Kidney epithelial cell (primary cell): ENCODE measurements around the gene GSE1. TPM values are rescaled to one million over a fixed set of nuclear protein-coding genes. Genes with fewer than 3 reads are reported as not detected.

ENCODE experiments used
- DNase-seq: peaks from one replicate; pipeline ENCODE4 v3.0.0-alpha.2; 2010; ENCODE audit warnings: low read depth
- H3K27me3 ChIP-seq: 2 replicates; pipeline ENCODE4 v1.6.0; 2011; ENCODE audit warnings: low read length; ENCODE audit not compliant: control insufficient read depth, insufficient read depth
- H3K36me3 ChIP-seq: 2 replicates; pipeline ENCODE4 v1.5.1; 2011; ENCODE audit warnings: low read length; ENCODE audit not compliant: control insufficient read depth, insufficient read depth
- H3K4me3 ChIP-seq: 2 replicates; pipeline ENCODE4 v1.5.1; 2011; ENCODE audit warnings: low read depth, mild to moderate bottlenecking, control low read depth, low read length
- total RNA-seq: library from RNA; depleted of rRNA; stranded (reverse); fragments of >200 nt; gene quantifications from 2 replicates; pipeline ENCODE4 v1.2.3, GENCODE V29; 2015
- TF ChIP-seq, protein P1 (sequence below): IDR thresholded peaks from 2 replicates; pipeline ENCODE4 v1.5.1; 2011; ENCODE audit warnings: mild to moderate bottlenecking, moderate library complexity, low read length, control low read depth, inconsistent platforms; ENCODE audit not compliant: insufficient read depth, poor library complexity, severe bottlenecking

The GSE1 gene
- total RNA-seq, 1 donor from 2014 or later = 25.7 TPM

- DNase-seq = no peak
- TF ChIP-seq, protein P1, sequence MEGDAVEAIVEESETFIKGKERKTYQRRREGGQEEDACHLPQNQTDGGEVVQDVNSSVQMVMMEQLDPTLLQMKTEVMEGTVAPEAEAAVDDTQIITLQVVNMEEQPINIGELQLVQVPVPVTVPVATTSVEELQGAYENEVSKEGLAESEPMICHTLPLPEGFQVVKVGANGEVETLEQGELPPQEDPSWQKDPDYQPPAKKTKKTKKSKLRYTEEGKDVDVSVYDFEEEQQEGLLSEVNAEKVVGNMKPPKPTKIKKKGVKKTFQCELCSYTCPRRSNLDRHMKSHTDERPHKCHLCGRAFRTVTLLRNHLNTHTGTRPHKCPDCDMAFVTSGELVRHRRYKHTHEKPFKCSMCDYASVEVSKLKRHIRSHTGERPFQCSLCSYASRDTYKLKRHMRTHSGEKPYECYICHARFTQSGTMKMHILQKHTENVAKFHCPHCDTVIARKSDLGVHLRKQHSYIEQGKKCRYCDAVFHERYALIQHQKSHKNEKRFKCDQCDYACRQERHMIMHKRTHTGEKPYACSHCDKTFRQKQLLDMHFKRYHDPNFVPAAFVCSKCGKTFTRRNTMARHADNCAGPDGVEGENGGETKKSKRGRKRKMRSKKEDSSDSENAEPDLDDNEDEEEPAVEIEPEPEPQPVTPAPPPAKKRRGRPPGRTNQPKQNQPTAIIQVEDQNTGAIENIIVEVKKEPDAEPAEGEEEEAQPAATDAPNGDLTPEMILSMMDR = no peak
- Histone ChIP-seq H3K36me3 (no peaks in the 10 kb centered on the region), H3K4me3 (no peak overlapping the region), H3K27me3 (no peaks in the 10 kb centered on the region)
Observed at GRCh38 chr16:85625053-85625452, 11.9 kb downstream of the GSE1 start.

GRCh38 chr16:85625485-85626117 is 12.5 kb downstream of the GSE1 start:
- H3K4me3 ChIP-seq = no peak overlapping the region
- no peaks in the 10 kb centered on the region for H3K27me3 ChIP-seq
- TF ChIP-seq, protein P1 = no peak
- no peak for DNase-seq
- no peaks in the 10 kb centered on the region for H3K36me3 ChIP-seq

GRCh38 chr16:85626191-85626981 is 13.3 kb downstream of the GSE1 start:
- no peak overlapping the region for H3K4me3 ChIP-seq
- TF ChIP-seq, protein P1 = no peak
- H3K27me3 ChIP-seq = no peaks in the 10 kb centered on the region
- DNase-seq = no peak
- H3K36me3 ChIP-seq = no peaks in the 10 kb centered on the region

GRCh38 chr16:85627089-85627488 is 14.0 kb downstream of the GSE1 start:
- Histone ChIP-seq H3K4me3 (no peak overlapping the region), H3K36me3 (no peaks in the 10 kb centered on the region), H3K27me3 (no peaks in the 10 kb centered on the region)
- no peak for DNase-seq
- TF ChIP-seq, protein P1 = no peak

DNA sequence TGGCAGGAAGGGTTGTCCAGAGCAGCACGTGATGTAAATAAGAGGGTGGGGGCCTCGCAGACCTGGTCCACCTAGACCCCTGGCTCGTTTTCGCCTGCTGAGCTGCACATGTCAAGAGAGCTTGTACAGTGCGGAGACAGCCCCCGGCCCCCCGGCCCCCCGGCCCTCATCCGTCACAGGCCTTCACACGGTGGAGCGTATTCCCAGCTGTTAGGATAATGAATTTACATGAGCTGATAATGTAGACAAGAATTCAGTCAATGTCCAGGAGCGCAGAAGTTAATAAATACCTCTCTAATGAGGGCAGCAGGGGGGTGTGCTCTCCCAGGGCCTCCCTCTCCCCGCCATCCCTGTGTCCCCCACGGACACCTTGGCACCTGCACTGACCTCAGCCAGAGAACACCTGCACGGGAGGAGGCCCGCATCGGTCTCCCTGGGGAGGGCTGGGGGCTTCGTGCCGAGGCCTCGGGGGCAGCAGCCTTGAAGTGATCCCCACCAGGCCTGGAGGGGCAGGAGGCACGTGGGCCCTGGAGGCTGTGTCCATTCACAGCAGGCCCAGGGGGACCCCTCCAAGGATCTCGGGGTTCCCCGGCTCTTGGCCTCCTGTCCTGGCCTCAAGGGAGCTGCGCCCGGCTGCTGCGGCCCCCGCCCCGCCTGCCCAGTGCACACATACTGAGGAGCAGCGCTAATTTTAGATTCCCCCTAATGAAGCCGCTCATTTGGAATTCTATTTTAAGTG is 14.6 kb downstream of the GSE1 start:
- Histone ChIP-seq H3K27me3 (no peaks in the 10 kb centered on the region), H3K4me3 (no peak overlapping the region), H3K36me3 (no peaks in the 10 kb centered on the region)
- no peak for DNase-seq
- TF ChIP-seq, protein P1 = no peak

DNA sequence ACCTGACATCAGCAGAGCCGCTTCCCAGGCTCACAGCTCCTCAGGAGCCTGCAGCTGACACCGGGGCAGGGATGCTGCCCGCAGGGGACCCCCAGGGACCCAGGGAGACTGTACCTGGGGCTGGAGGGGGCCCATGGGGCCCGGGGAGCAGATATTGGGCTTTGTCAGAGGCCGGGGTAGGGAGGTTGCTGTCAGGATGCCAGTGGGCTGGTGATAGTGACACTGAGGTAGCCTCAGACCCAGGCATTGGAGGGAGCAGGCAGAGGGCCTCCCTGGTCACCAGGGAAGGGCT is 15.1 kb downstream of the GSE1 start:
- TF ChIP-seq, protein P1 = no peak
- no peaks in the 10 kb centered on the region for H3K27me3 ChIP-seq
- no peak for DNase-seq
- H3K36me3 ChIP-seq = no peaks in the 10 kb centered on the region
- H3K4me3 ChIP-seq = no peak overlapping the region
